Kidney glomerular epithelial cell (primary cell): Measurements from ENCODE around the gene BCL2L11.
"Not testable (repeated sequence)": the region's sequence is repeated elsewhere in the genome, so short reads cannot be mapped to it uniquely, and the experiment has no call there.

Experiments
- DNase-seq: peaks from one replicate; lab custom pipeline; 2025; lab: John Stamatoyannopoulos, UW

The BCL2L11 gene

GRCh38 chr2:111120253-111121027 is at the start of gene BCL2L11:
TSS of gene BCL2L11 (plus strand) at chr2:111120914. CDS start at chr2:111123746, 2,832 bp downstream.
- DNase-seq, result peak; percentile 72

GRCh38 chr2:111071600-111072171 is 49.0 kb upstream of the BCL2L11 start:
- peak; percentile 95 for DNase-seq

- DNase-seq, result peak; percentile 87
Observed at GRCh38 chr2:111072220-111072871, 48.4 kb upstream of the BCL2L11 start.

- DNase-seq, result not testable (repeated sequence)
Observed at GRCh38 chr2:111082659-111083058, 38.1 kb upstream of the BCL2L11 start.

GRCh38 chr2:111091811-111092211 is 28.9 kb upstream of the BCL2L11 start:
- no peak for DNase-seq

- no peak for DNase-seq
Observed at GRCh38 chr2:111094691-111095090, 26.0 kb upstream of the BCL2L11 start.

- no peak for DNase-seq
Observed at GRCh38 chr2:111095434-111095833, 25.3 kb upstream of the BCL2L11 start.

- no peak for DNase-seq
Observed at GRCh38 chr2:111099402-111099801, 21.3 kb upstream of the BCL2L11 start.

- no peak for DNase-seq
Observed at GRCh38 chr2:111100087-111100764, 20.5 kb upstream of the BCL2L11 start.

GRCh38 chr2:111100765-111101162 is 19.9 kb upstream of the BCL2L11 start:
- no peak for DNase-seq

- DNase-seq, result no peak
Observed at GRCh38 chr2:111101592-111101991, 19.1 kb upstream of the BCL2L11 start.

GRCh38 chr2:111102216-111102615 is 18.5 kb upstream of the BCL2L11 start:
- DNase-seq, result no peak

- no peak for DNase-seq
Observed at GRCh38 chr2:111105926-111106325, 14.8 kb upstream of the BCL2L11 start.

- DNase-seq, result no peak
Observed at GRCh38 chr2:111106706-111107105, 14.0 kb upstream of the BCL2L11 start.

- no peak for DNase-seq
Observed at GRCh38 chr2:111108745-111109271, 11.9 kb upstream of the BCL2L11 start.

GRCh38 chr2:111111101-111111755 is 9.5 kb upstream of the BCL2L11 start:
- DNase-seq, result no peak

GRCh38 chr2:111113838-111114237 is 6.9 kb upstream of the BCL2L11 start:
- DNase-seq, result no peak

- no peak for DNase-seq
Observed at GRCh38 chr2:111116011-111116746, 4.5 kb upstream of the BCL2L11 start.

- DNase-seq, result peak; percentile 76
Observed at GRCh38 chr2:111116843-111117597, 3.7 kb upstream of the BCL2L11 start.
